Keratinocyte (primary cell): ENCODE results near the gene EXOSC9. TPM values are rescaled to one million over a fixed set of nuclear protein-coding genes. Genes with fewer than 3 reads are reported as not detected.

Experiments used
- DNase-seq: peaks from one replicate; pipeline ENCODE4 v3.0.0-alpha.2; 2011; ENCODE audit warnings: low read depth, missing footprints, low spot score
- FAIRE-seq: peaks from 2 replicates; lab custom pipeline; 2011; peaks lifted over from hg19 to GRCh38; lab: Jason Lieb, UNC
- H2AFZ ChIP-seq: 2 replicates; pipeline ENCODE4 v1.6.0; 2012; ENCODE audit warnings: low read length, control low read depth, inconsistent platforms; ENCODE audit not compliant: control insufficient read depth
- H3K27ac ChIP-seq: 2 replicates; pipeline ENCODE4 v1.5.1; 2011; ENCODE audit warnings: low read length; ENCODE audit not compliant: control insufficient read depth, insufficient read depth
- H3K27me3 ChIP-seq: 3 replicates; pipeline ENCODE4 v1.6.0; 2011; ENCODE audit warnings: low read length; ENCODE audit not compliant: control insufficient read depth, insufficient read depth; ENCODE audit errors: extremely low read depth
- H3K36me3 ChIP-seq, 2 experiments: 2 replicates in 1 of 2; 3 replicates in 1 of 2; pipeline ENCODE4 v1.5.1; 2011; ENCODE audit warnings: low read length in 2 of 2, mild to moderate bottlenecking in 1 of 2; ENCODE audit not compliant: control insufficient read depth in 2 of 2, insufficient read depth in 2 of 2; ENCODE audit errors: extremely low read depth in 1 of 2
- H3K4me1 ChIP-seq: 3 replicates; pipeline ENCODE4 v1.5.1; 2011; ENCODE audit warnings: low read length; ENCODE audit not compliant: control insufficient read depth, insufficient read depth; ENCODE audit errors: extremely low read depth
- H3K4me2 ChIP-seq: 3 replicates; pipeline ENCODE4 v1.6.0; 2011; ENCODE audit warnings: low read depth, low read length; ENCODE audit not compliant: control insufficient read depth, insufficient read depth; ENCODE audit errors: extremely low read depth
- H3K4me3 ChIP-seq, 3 experiments: fragments of 200-600 bp in 1 of 3; sonication (generic) in 1 of 3; 2 replicates in 2 of 3; 3 replicates in 1 of 3; pipeline ENCODE4 v1.5.1; 2011 to 2016; ENCODE audit warnings: low read length in 3 of 3, mild to moderate bottlenecking in 3 of 3, control low read depth in 2 of 3, inconsistent platforms in 1 of 3, low read depth in 1 of 3, mixed read lengths in 1 of 3, mixed run types in 1 of 3, moderate library complexity in 1 of 3; ENCODE audit not compliant: control insufficient read depth in 2 of 3, insufficient read depth in 2 of 3; ENCODE audit errors: extremely low read depth in 1 of 3
- H3K79me2 ChIP-seq: 2 replicates; pipeline ENCODE4 v1.6.0; 2012; ENCODE audit warnings: low read length; ENCODE audit not compliant: control insufficient read depth, insufficient read depth
- H3K9ac ChIP-seq: 3 replicates; pipeline ENCODE4 v1.6.0; 2011; ENCODE audit warnings: low read length; ENCODE audit not compliant: control insufficient read depth, insufficient read depth; ENCODE audit errors: extremely low read depth
- H3K9me1 ChIP-seq: 3 replicates; pipeline ENCODE4 v1.6.0; 2011; ENCODE audit warnings: low read length; ENCODE audit not compliant: control insufficient read depth, insufficient read depth; ENCODE audit errors: extremely low read depth
- H3K9me3 ChIP-seq: 2 replicates; pipeline ENCODE4 v1.5.1; 2012; ENCODE audit warnings: low read depth, low read length; ENCODE audit not compliant: control insufficient read depth
- H4K20me1 ChIP-seq: 3 replicates; pipeline ENCODE4 v1.6.0; 2011; ENCODE audit warnings: low read length; ENCODE audit not compliant: control insufficient read depth, insufficient read depth; ENCODE audit errors: extremely low read depth
- EZH2 ChIP-seq: IDR thresholded peaks from one replicate; pipeline ENCODE4 v1.6.1; 2012; ENCODE audit warnings: inconsistent platforms, mild to moderate bottlenecking, low read length, moderate library complexity
- dilution Hi-C: fragments of 300-500 bp; cut with MboI; formaldehyde crosslinking; loops from one replicate; pipeline ENCODE4 v1.7.0; 2020; ENCODE audit warnings: low sequenced_read_pairs; ENCODE audit not compliant: extremely low pct_ligation_motif_present
- polyA plus RNA-seq, 5 experiments: library from polyadenylated mRNA; depleted of rRNA in 3 of 5; stranded (reverse) in 3 of 5; stranded (forward) in 1 of 5; unstranded in 1 of 5; fragments of >200 nt; gene quantifications; 1 replicate in 1 of 5; 2 replicates in 3 of 5; 3 replicates in 1 of 5; pipeline versions ENCODE4 v1.2.1 to v1.2.3, GENCODE V29; 2011 to 2012; ENCODE audit warnings: missing spikeins in 2 of 5, low read depth in 1 of 5, low replicate concordance in 1 of 5
- TF ChIP-seq, protein P1 (sequence below), 3 experiments: IDR thresholded peaks in 1 of 3; conservative IDR thresholded peaks in 1 of 3; optimal IDR thresholded peaks in 1 of 3; 2 replicates in 2 of 3; 3 replicates in 1 of 3; pipeline versions ENCODE3 to v1.5.1; 2011; ENCODE audit warnings: low read length in 3 of 3, mild to moderate bottlenecking in 3 of 3, moderate library complexity in 2 of 3, control low read depth in 1 of 3, inconsistent platforms in 1 of 3; ENCODE audit not compliant: insufficient read depth in 2 of 3; ENCODE audit errors: extremely low read depth in 1 of 3

Gene EXOSC9
- polyA plus RNA-seq, 1 donor (not counting 4 experiments of a cell fraction or from before 2014, with no cell fraction given): 35.4 TPM

- Histone ChIP-seq H3K9ac (peak overlapping the region; percentile 98), H2AFZ (peak overlapping the region; percentile 100), H3K4me2 (peak overlapping the region; percentile 98), H3K36me3 (peaks cover 0 to 5% of the 10 kb centered on the region in 2 experiments), H3K27ac (peak overlapping the region; percentile 90), H3K4me3 (peak overlapping the region; percentile 62 to 98 (median 89)), H3K9me1 (no peaks in the 10 kb centered on the region), H3K27me3 (no peaks in the 10 kb centered on the region), H3K4me1 (peaks cover 8% of the 10 kb centered on the region), H3K9me3 (no peaks in the 10 kb centered on the region), H4K20me1 (no peaks in the 10 kb centered on the region), H3K79me2 (peaks cover 12% of the 10 kb centered on the region)
- dilution Hi-C loops: no loop called here
- FAIRE-seq (no peak), DNase-seq (no peak)
- TF ChIP-seq, protein P1, sequence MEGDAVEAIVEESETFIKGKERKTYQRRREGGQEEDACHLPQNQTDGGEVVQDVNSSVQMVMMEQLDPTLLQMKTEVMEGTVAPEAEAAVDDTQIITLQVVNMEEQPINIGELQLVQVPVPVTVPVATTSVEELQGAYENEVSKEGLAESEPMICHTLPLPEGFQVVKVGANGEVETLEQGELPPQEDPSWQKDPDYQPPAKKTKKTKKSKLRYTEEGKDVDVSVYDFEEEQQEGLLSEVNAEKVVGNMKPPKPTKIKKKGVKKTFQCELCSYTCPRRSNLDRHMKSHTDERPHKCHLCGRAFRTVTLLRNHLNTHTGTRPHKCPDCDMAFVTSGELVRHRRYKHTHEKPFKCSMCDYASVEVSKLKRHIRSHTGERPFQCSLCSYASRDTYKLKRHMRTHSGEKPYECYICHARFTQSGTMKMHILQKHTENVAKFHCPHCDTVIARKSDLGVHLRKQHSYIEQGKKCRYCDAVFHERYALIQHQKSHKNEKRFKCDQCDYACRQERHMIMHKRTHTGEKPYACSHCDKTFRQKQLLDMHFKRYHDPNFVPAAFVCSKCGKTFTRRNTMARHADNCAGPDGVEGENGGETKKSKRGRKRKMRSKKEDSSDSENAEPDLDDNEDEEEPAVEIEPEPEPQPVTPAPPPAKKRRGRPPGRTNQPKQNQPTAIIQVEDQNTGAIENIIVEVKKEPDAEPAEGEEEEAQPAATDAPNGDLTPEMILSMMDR (optimal IDR thresholded peaks at IDR 0.05 in 1 of 3, IDR thresholded peaks at IDR 0.05 in 1 of 3, conservative IDR thresholded peaks at IDR 0.05 in 1 of 3; ENCODE audit: extremely low read depth in 1 of 3, insufficient read depth in 2 of 3, low read length in 3 of 3): no peak
- no peak for TF ChIP-seq EZH2
Measured at GRCh38 chr4:121800638-121800960, 524 bp upstream of the EXOSC9 start.

- Histone ChIP-seq H3K79me2 (peaks cover 12% of the 10 kb centered on the region), H3K9ac (peak overlapping the region; percentile 98), H3K27ac (peak overlapping the region; percentile 90), H2AFZ (peak overlapping the region; percentile 100), H3K9me1 (no peaks in the 10 kb centered on the region), H3K4me2 (peak overlapping the region; percentile 98), H3K9me3 (no peaks in the 10 kb centered on the region), H3K4me3 (peak overlapping the region; percentile 62 to 98 (median 89)), H4K20me1 (no peaks in the 10 kb centered on the region), H3K36me3 (peaks cover 0 to 5% of the 10 kb centered on the region in 2 experiments), H3K4me1 (peaks cover 8% of the 10 kb centered on the region), H3K27me3 (no peaks in the 10 kb centered on the region)
- FAIRE-seq (no peak), DNase-seq (no peak)
- no peak for TF ChIP-seq EZH2
- TF ChIP-seq, protein P1 (optimal IDR thresholded peaks at IDR 0.05 in 1 of 3, IDR thresholded peaks at IDR 0.05 in 1 of 3, conservative IDR thresholded peaks at IDR 0.05 in 1 of 3; ENCODE audit: extremely low read depth in 1 of 3, insufficient read depth in 2 of 3, low read length in 3 of 3): no peak
- dilution Hi-C loops: no loop called here
Measured at GRCh38 chr4:121801715-121802075, 572 bp downstream of the EXOSC9 start.
